KMS-11 (cell line): ENCODE measurements around the gene CD99L2.

Source experiments
- H2AFZ ChIP-seq: fragments of 200-600 bp; sonication (generic); 2 replicates; pipeline ENCODE4 v1.6.1; 2016; ENCODE audit warnings: antibody characterized with exemption, mixed run types, low read depth
- H3K27ac ChIP-seq: fragments of 200-600 bp; sonication (generic); 2 replicates; pipeline ENCODE4 v1.6.1; 2016; ENCODE audit warnings: mild to moderate bottlenecking, mixed run types
- H3K27me3 ChIP-seq: fragments of 200-600 bp; sonication (generic); 2 replicates; pipeline ENCODE4 v1.6.1; 2017; ENCODE audit warnings: mild to moderate bottlenecking, low read depth, mixed run types, moderate library complexity; ENCODE audit not compliant: insufficient read depth
- H3K36me3 ChIP-seq: fragments of 200-600 bp; sonication (generic); 2 replicates; pipeline ENCODE4 v1.6.1; 2017; ENCODE audit warnings: mild to moderate bottlenecking, mixed run types; ENCODE audit not compliant: insufficient read depth
- H3K4me1 ChIP-seq: fragments of 200-600 bp; sonication (generic); 2 replicates; pipeline ENCODE4 v1.6.1; 2016; ENCODE audit warnings: mild to moderate bottlenecking, low read depth, mixed run types; ENCODE audit not compliant: poor library complexity, severe bottlenecking
- H3K4me2 ChIP-seq: fragments of 200-600 bp; sonication (generic); 2 replicates; pipeline ENCODE4 v1.7.0; 2016; ENCODE audit warnings: mild to moderate bottlenecking, mixed run types
- H3K4me3 ChIP-seq: fragments of 200-600 bp; sonication (generic); IDR thresholded peaks from 2 replicates; pipeline ENCODE4 v1.6.1; 2017; ENCODE audit warnings: low read depth, low read length, mixed read lengths; ENCODE audit not compliant: insufficient read depth
- H3K79me2 ChIP-seq: fragments of 200-600 bp; sonication (generic); 2 replicates; pipeline ENCODE4 v1.6.1; 2016; ENCODE audit warnings: low read depth, mixed run types; ENCODE audit not compliant: insufficient read depth
- H3K9ac ChIP-seq: fragments of 200-600 bp; sonication (generic); 2 replicates; pipeline ENCODE4 v1.6.1; 2016; ENCODE audit warnings: mild to moderate bottlenecking, mixed run types
- H4K20me1 ChIP-seq: fragments of 200-600 bp; sonication (generic); 2 replicates; pipeline ENCODE4 v1.6.1; 2016; ENCODE audit warnings: mild to moderate bottlenecking, mixed run types; ENCODE audit not compliant: insufficient read depth
- TF ChIP-seq, protein P1 (sequence below): fragments of 200-600 bp; sonication (generic); conservative IDR thresholded peaks from 2 replicates; pipeline ENCODE4 v1.6.1; 2017; ENCODE audit warnings: low read depth, mild to moderate bottlenecking, antibody characterized with exemption, low read length, moderate library complexity, mixed read lengths

Gene CD99L2

GRCh38 chrX:150766351-150767044 is 132.0 kb downstream of the CD99L2 start:
- no peaks in the 10 kb centered on the region for H3K79me2 ChIP-seq
- H4K20me1 ChIP-seq, result no peaks in the 10 kb centered on the region
- H3K4me1 ChIP-seq, result no peaks in the 10 kb centered on the region
- H3K27me3 ChIP-seq, result no peaks in the 10 kb centered on the region
- no peak overlapping the region for H3K9ac ChIP-seq
- no peak overlapping the region for H3K27ac ChIP-seq
- H3K4me3 ChIP-seq, result no peak overlapping the region
- H3K36me3 ChIP-seq, result no peaks in the 10 kb centered on the region
- H2AFZ ChIP-seq, result no peak overlapping the region
- TF ChIP-seq, protein P1, sequence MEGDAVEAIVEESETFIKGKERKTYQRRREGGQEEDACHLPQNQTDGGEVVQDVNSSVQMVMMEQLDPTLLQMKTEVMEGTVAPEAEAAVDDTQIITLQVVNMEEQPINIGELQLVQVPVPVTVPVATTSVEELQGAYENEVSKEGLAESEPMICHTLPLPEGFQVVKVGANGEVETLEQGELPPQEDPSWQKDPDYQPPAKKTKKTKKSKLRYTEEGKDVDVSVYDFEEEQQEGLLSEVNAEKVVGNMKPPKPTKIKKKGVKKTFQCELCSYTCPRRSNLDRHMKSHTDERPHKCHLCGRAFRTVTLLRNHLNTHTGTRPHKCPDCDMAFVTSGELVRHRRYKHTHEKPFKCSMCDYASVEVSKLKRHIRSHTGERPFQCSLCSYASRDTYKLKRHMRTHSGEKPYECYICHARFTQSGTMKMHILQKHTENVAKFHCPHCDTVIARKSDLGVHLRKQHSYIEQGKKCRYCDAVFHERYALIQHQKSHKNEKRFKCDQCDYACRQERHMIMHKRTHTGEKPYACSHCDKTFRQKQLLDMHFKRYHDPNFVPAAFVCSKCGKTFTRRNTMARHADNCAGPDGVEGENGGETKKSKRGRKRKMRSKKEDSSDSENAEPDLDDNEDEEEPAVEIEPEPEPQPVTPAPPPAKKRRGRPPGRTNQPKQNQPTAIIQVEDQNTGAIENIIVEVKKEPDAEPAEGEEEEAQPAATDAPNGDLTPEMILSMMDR, result no peak
- H3K4me2 ChIP-seq, result no peak overlapping the region

GRCh38 chrX:150765782-150766350 is 132.6 kb downstream of the CD99L2 start:
- H3K36me3 ChIP-seq, result no peaks in the 10 kb centered on the region
- no peak overlapping the region for H3K27ac ChIP-seq
- TF ChIP-seq, protein P1, result no peak
- H3K9ac ChIP-seq, result no peak overlapping the region
- H3K4me1 ChIP-seq, result no peaks in the 10 kb centered on the region
- no peak overlapping the region for H3K4me2 ChIP-seq
- no peaks in the 10 kb centered on the region for H4K20me1 ChIP-seq
- H2AFZ ChIP-seq, result no peak overlapping the region
- H3K27me3 ChIP-seq, result no peaks in the 10 kb centered on the region
- no peaks in the 10 kb centered on the region for H3K79me2 ChIP-seq
- H3K4me3 ChIP-seq, result no peak overlapping the region

GRCh38 chrX:150765237-150765636 is 133.2 kb downstream of the CD99L2 start:
- Histone ChIP-seq H3K79me2 (no peaks in the 10 kb centered on the region), H3K9ac (no peak overlapping the region), H2AFZ (no peak overlapping the region), H3K4me1 (no peaks in the 10 kb centered on the region), H3K36me3 (no peaks in the 10 kb centered on the region), H3K4me2 (no peak overlapping the region), H3K4me3 (no peak overlapping the region), H4K20me1 (no peaks in the 10 kb centered on the region), H3K27ac (no peak overlapping the region), H3K27me3 (no peaks in the 10 kb centered on the region)
- TF ChIP-seq, protein P1, result no peak

DNA sequence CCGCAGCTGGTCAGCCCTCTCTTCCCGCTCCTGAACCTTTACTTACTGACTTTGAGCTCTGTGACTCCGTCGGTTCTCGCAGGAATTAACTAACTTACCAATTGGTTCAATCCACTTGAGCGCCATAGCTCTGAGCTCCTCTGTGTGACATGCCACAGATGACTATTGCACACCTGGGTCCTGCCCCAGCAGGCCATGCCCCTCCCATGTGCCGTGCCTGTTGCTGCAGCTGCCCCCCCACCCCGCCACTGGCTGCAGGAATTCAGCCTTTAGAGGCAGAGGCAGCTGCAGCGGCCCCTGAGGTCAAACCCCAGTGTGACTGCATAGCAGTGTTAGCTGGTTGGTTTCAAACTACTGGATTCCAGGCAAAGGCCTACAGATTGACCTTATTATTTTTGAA is 134.7 kb downstream of the CD99L2 start:
- no peak overlapping the region for H3K4me3 ChIP-seq
- H3K27ac ChIP-seq, result no peak overlapping the region
- H3K4me2 ChIP-seq, result no peak overlapping the region
- H3K79me2 ChIP-seq, result no peaks in the 10 kb centered on the region
- no peaks in the 10 kb centered on the region for H3K36me3 ChIP-seq
- TF ChIP-seq, protein P1, result no peak
- no peaks in the 10 kb centered on the region for H3K27me3 ChIP-seq
- H3K9ac ChIP-seq, result no peak overlapping the region
- H4K20me1 ChIP-seq, result no peaks in the 10 kb centered on the region
- H2AFZ ChIP-seq, result no peak overlapping the region
- H3K4me1 ChIP-seq, result no peaks in the 10 kb centered on the region
